ACC112 (cell line): ENCODE measurements around the gene ATG12.
A peak's percentile ranks its signal among the peaks of the same experiment; 100 is the strongest.

Experiments used
- H2AFZ ChIP-seq: fragments of 200-600 bp; sonication (generic); one replicate; pipeline ENCODE4 v1.6.0; 2017; ENCODE audit warnings: antibody characterized with exemption, low read length; ENCODE audit not compliant: unreplicated experiment
- H3K27ac ChIP-seq: fragments of 200-600 bp; sonication (generic); 2 replicates; pipeline ENCODE4 v1.5.1; 2014; ENCODE audit warnings: low read depth, mild to moderate bottlenecking, antibody characterized with exemption, low read length, moderate library complexity
- H3K27me3 ChIP-seq: fragments of 200-600 bp; sonication (generic); 2 replicates; pipeline ENCODE4 v1.6.1; 2014; ENCODE audit warnings: mild to moderate bottlenecking, antibody characterized with exemption, low read length, moderate library complexity, mixed read lengths; ENCODE audit not compliant: insufficient read depth
- H3K36me3 ChIP-seq: fragments of 200-600 bp; sonication (generic); 2 replicates; pipeline ENCODE4 v1.6.1; 2016; ENCODE audit warnings: mild to moderate bottlenecking, antibody characterized with exemption, low read length, moderate library complexity, mixed read lengths; ENCODE audit not compliant: insufficient read depth
- H3K4me1 ChIP-seq: fragments of 200-600 bp; sonication (generic); one replicate; pipeline ENCODE4 v1.6.1; 2016; ENCODE audit warnings: low read length, mixed read lengths; ENCODE audit not compliant: insufficient read depth, unreplicated experiment, control insufficient read depth
- H3K4me3 ChIP-seq: fragments of 200-600 bp; sonication (generic); 2 replicates; pipeline ENCODE4 v1.5.1; 2014; ENCODE audit warnings: mild to moderate bottlenecking, low read depth, low read length
- H3K79me2 ChIP-seq: fragments of 200-600 bp; sonication (generic); one replicate; pipeline ENCODE4 v1.6.0; 2016; ENCODE audit warnings: low read length; ENCODE audit not compliant: control insufficient read depth, unreplicated experiment, insufficient read depth

ATG12 gene

GRCh38 chr5:115858396-115858795 lies 17.0 kb upstream of the ATG12 start:
- peak overlapping the region; percentile 31; the same call in 1 of the 2 replicates for H3K4me3 ChIP-seq
- H3K27ac ChIP-seq: peak overlapping the region; percentile 54
- H2AFZ ChIP-seq: no peak overlapping the region
- H3K27me3 ChIP-seq: no peaks in the 10 kb centered on the region
- peaks cover 73% of the 10 kb centered on the region for H3K79me2 ChIP-seq
- H3K4me1 ChIP-seq: peaks cover 21% of the 10 kb centered on the region
- H3K36me3 ChIP-seq: peaks cover 8% of the 10 kb centered on the region; the same call in 1 of the 2 replicates

GRCh38 chr5:115857626-115858349 lies 16.4 kb upstream of the ATG12 start:
- Histone ChIP-seq H3K4me1 (peaks cover 21% of the 10 kb centered on the region), H3K27ac (peak overlapping the region; percentile 54), H3K79me2 (peaks cover 76% of the 10 kb centered on the region), H2AFZ (no peak overlapping the region), H3K36me3 (peaks cover 13% of the 10 kb centered on the region), H3K4me3 (peak overlapping the region; percentile 0; the same call in 1 of the 2 replicates), H3K27me3 (no peaks in the 10 kb centered on the region)

- no peak overlapping the region for H2AFZ ChIP-seq
- peak overlapping the region; percentile 0; the same call in 1 of the 2 replicates for H3K4me3 ChIP-seq
- H3K27me3 ChIP-seq: no peaks in the 10 kb centered on the region
- H3K36me3 ChIP-seq: peaks cover 13% of the 10 kb centered on the region
- peaks cover 79% of the 10 kb centered on the region for H3K79me2 ChIP-seq
- peaks cover 21% of the 10 kb centered on the region for H3K4me1 ChIP-seq
- H3K27ac ChIP-seq: peak overlapping the region; percentile 54
Measured at GRCh38 chr5:115857057-115857479, 15.7 kb upstream of the ATG12 start.

GRCh38 chr5:115855959-115856358 lies 14.6 kb upstream of the ATG12 start:
- H2AFZ ChIP-seq: no peak overlapping the region
- H3K4me3 ChIP-seq: no peak overlapping the region
- H3K79me2 ChIP-seq: peaks cover 85% of the 10 kb centered on the region
- peaks cover 13% of the 10 kb centered on the region for H3K36me3 ChIP-seq
- H3K27me3 ChIP-seq: no peaks in the 10 kb centered on the region
- no peak overlapping the region for H3K27ac ChIP-seq
- H3K4me1 ChIP-seq: peaks cover 25% of the 10 kb centered on the region

- Histone ChIP-seq H3K36me3 (peaks cover 13% of the 10 kb centered on the region), H3K27me3 (no peaks in the 10 kb centered on the region), H3K4me3 (no peak overlapping the region), H2AFZ (no peak overlapping the region), H3K79me2 (peaks cover 84% of the 10 kb centered on the region), H3K27ac (no peak overlapping the region), H3K4me1 (peaks cover 25% of the 10 kb centered on the region)
Measured at GRCh38 chr5:115854139-115854538, 12.8 kb upstream of the ATG12 start.

GRCh38 chr5:115850744-115851416 lies 9.5 kb upstream of the ATG12 start:
- Histone ChIP-seq H3K27me3 (no peaks in the 10 kb centered on the region), H2AFZ (no peak overlapping the region), H3K4me3 (0 out of 2 replicates have a peak overlapping the region, but pooled peaks have one; percentile 4), H3K27ac (no peak overlapping the region), H3K79me2 (peaks cover 88% of the 10 kb centered on the region), H3K4me1 (peaks cover 4% of the 10 kb centered on the region), H3K36me3 (peaks cover 13% of the 10 kb centered on the region)

- no peak overlapping the region for H2AFZ ChIP-seq
- peaks cover 13% of the 10 kb centered on the region for H3K36me3 ChIP-seq
- no peak overlapping the region for H3K27ac ChIP-seq
- no peak overlapping the region for H3K4me3 ChIP-seq
- H3K79me2 ChIP-seq: peaks cover 95% of the 10 kb centered on the region
- H3K27me3 ChIP-seq: no peaks in the 10 kb centered on the region
- H3K4me1 ChIP-seq: peaks cover 4% of the 10 kb centered on the region
Measured at GRCh38 chr5:115849258-115849798, 8.0 kb upstream of the ATG12 start.

GRCh38 chr5:115847290-115847689 lies 5.9 kb upstream of the ATG12 start:
- Histone ChIP-seq H3K79me2 (peaks cover 96% of the 10 kb centered on the region), H3K27me3 (no peaks in the 10 kb centered on the region), H3K4me1 (peaks cover 12% of the 10 kb centered on the region)

GRCh38 chr5:115844321-115844817 lies 3.0 kb upstream of the ATG12 start:
- peaks cover 15% of the 10 kb centered on the region for H3K4me1 ChIP-seq
- H3K4me3 ChIP-seq: peak overlapping the region; percentile 98
- no peaks in the 10 kb centered on the region for H3K36me3 ChIP-seq
- H3K79me2 ChIP-seq: peaks cover 91% of the 10 kb centered on the region
- H3K27me3 ChIP-seq: no peaks in the 10 kb centered on the region
- H3K27ac ChIP-seq: 0 out of 2 replicates have a peak overlapping the region, but pooled peaks have one; percentile 11
- H2AFZ ChIP-seq: no peak overlapping the region

More at GRCh38 chr5:115847290-115847689, 5.9 kb upstream of the ATG12 start:
- Histone ChIP-seq H3K27ac (no peak overlapping the region), H2AFZ (no peak overlapping the region), H3K36me3 (no peaks in the 10 kb centered on the region), H3K4me3 (no peak overlapping the region)

- peak overlapping the region; percentile 98 for H3K4me3 ChIP-seq
- H3K4me1 ChIP-seq: peaks cover 21% of the 10 kb centered on the region
- peaks cover 91% of the 10 kb centered on the region for H3K79me2 ChIP-seq
- H3K27ac ChIP-seq: 0 out of 2 replicates have a peak overlapping the region, but pooled peaks have one; percentile 11
- no peaks in the 10 kb centered on the region for H3K36me3 ChIP-seq
- no peak overlapping the region for H2AFZ ChIP-seq
- no peaks in the 10 kb centered on the region for H3K27me3 ChIP-seq
Measured at GRCh38 chr5:115843444-115844130, 2.2 kb upstream of the ATG12 start.
